ENCODE data around the gene TNNT2. TPM values are rescaled to one million over a fixed set of nuclear protein-coding genes. Genes with fewer than 3 reads are reported as not detected.

TNNT2 gene
- total and polyA plus RNA-seq, 2 of the 13 experiments (the other 11 are each of a cell fraction or from before 2014, with no cell fraction given) = 0.20 to 0.63 TPM

DNA sequence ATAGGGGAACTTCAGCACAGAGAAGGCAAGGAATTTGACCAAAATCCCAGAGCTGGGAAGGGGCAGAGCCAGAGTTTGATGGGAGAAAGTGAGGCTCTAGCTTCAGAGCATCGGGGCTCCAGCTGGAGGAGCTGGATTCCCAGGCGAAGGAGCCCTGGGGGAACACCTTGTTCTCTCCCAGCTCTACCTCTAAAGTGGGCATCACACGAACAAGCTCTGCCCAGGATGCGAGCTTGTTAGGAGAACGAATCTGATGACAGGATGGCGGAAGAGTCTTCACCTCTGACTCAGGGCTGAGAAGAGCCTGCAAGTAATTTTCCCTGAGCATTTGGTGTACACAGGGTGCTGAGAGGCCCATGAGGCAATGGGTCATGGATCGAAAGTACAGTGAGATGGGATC is 22.0 kb downstream of the TNNT2 start:
- no peaks in the 10 kb centered on the region for H3K4me1 ChIP-seq (ENCODE audit: insufficient read depth, low read length)
- in situ Hi-C loops (cut with HindIII; ENCODE audit: extremely low pct_ligation_motif_present, low pct_unique_long_range_greater_than_20kb) = no loop called here
- H2AFZ ChIP-seq (ENCODE audit: low read length) = no peak overlapping the region
- H3K79me2 ChIP-seq (ENCODE audit: insufficient read depth, low read length) = no peaks in the 10 kb centered on the region
- no peak for DNase-seq (ENCODE audit: low spot score)
- H4K20me1 ChIP-seq (ENCODE audit: insufficient read depth, low read length) = no peaks in the 10 kb centered on the region
- WGBS (ENCODE audit: low lambda C conversion rate) = 11% methylated on average over 4 of the region's 7 CpGs
- FAIRE-seq = no peak
- H3K27ac ChIP-seq (ENCODE audit: extremely low read length, insufficient read depth, low read length) = no peak overlapping the region
- POLR2A ChIA-PET = no interaction called here
- intact Hi-C loops (cut with micrococcal nuclease; ENCODE audit: unreplicated experiment) = no loop called here
- no peak overlapping the region for H3K9ac ChIP-seq (ENCODE audit: insufficient read depth, low read depth, low read length)
- H3K4me2 ChIP-seq (ENCODE audit: low read depth, low read length) = no peak overlapping the region
- TF ChIP-seq SP2 (CRISPR knock-in tag; IDR thresholded peaks at IDR 0.05) (no peak), PTBP1 (IDR thresholded peaks at IDR 0.05; ENCODE audit: low read depth, low read length, poor library complexity, severe bottlenecking) (no peak), ZFX (CRISPR knock-in tag; IDR thresholded peaks at IDR 0.05; ENCODE audit: low read depth) (no peak), KLF11 (CRISPR knock-in tag; IDR thresholded peaks at IDR 0.05) (no peak), ZNF775 (CRISPR knock-in tag; IDR thresholded peaks at IDR 0.05; ENCODE audit: borderline replicate concordance) (no peak), KMT2A (CRISPR knock-in tag; IDR thresholded peaks at IDR 0.05) (no peak), NKX3-1 (CRISPR knock-in tag; IDR thresholded peaks at IDR 0.05) (no peak), TBL1XR1 (IDR thresholded peaks at IDR 0.05; ENCODE audit: borderline replicate concordance, low read length, partially characterized antibody) (no peak), ZNF616 (CRISPR knock-in tag; IDR thresholded peaks at IDR 0.05; ENCODE audit: low read depth) (no peak), TEAD3 (CRISPR knock-in tag; optimal IDR thresholded peaks at IDR 0.05; ENCODE audit: borderline replicate concordance) (no peak), ZNF282 (IDR thresholded peaks at IDR 0.05; ENCODE audit: partially characterized antibody) (no peak)
- TF ChIP-seq, protein P1, sequence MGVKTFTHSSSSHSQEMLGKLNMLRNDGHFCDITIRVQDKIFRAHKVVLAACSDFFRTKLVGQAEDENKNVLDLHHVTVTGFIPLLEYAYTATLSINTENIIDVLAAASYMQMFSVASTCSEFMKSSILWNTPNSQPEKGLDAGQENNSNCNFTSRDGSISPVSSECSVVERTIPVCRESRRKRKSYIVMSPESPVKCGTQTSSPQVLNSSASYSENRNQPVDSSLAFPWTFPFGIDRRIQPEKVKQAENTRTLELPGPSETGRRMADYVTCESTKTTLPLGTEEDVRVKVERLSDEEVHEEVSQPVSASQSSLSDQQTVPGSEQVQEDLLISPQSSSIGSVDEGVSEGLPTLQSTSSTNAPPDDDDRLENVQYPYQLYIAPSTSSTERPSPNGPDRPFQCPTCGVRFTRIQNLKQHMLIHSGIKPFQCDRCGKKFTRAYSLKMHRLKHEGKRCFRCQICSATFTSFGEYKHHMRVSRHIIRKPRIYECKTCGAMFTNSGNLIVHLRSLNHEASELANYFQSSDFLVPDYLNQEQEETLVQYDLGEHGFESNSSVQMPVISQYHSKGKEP (CRISPR knock-in tag; IDR thresholded peaks at IDR 0.05) = no peak
- no TSS peak for BruUV-seq (replicated peaks)
- H3K27me3 ChIP-seq (ENCODE audit: control insufficient read depth in 1 of 2, insufficient read depth in 2 of 2, low read length in 2 of 2) = peaks cover 2 to 22% of the 10 kb centered on the region in 2 experiments
- ATAC-seq = no peak
- H3K36me3 ChIP-seq (replicated peaks in 1 of 2; ENCODE audit: control insufficient read depth in 1 of 2, insufficient read depth in 2 of 2, low read length in 2 of 2) = no peaks in the 10 kb centered on the region
- H3K4me3 ChIP-seq (replicated peaks in 1 of 3; ENCODE audit: insufficient read depth in 1 of 3, low read depth in 2 of 3, low read length in 3 of 3) = no peak overlapping the region
- CTCF ChIA-PET (ENCODE audit: low intra/inter-chr PET ratio, low total read pairs) = no interaction called here
- no peaks in the 10 kb centered on the region for H3K9me3 ChIP-seq (ENCODE audit: low read length)
